ENCODE measurements around the gene ZNF76. TPM values are rescaled to one million over a fixed set of nuclear protein-coding genes. Genes with fewer than 3 reads are reported as not detected.

Gene ZNF76
- total and polyA plus RNA-seq, 2 donors (not counting 1 experiment from before 2014, with no cell fraction given) = 96.9 to 145 TPM

GRCh38 chr6:35343835-35344550, 84.5 kb downstream of the ZNF76 start:
- CTCF ChIA-PET = interaction anchor here (0.6 to 6.9 kb wide), 17 partner anchors 10 to 1206 kb away, joined by 3 to 205 read pairs (median 4); partner anchors contain the start of genes DEF6, FANCE and RPL10A
- intact Hi-C loops (cut with micrococcal nuclease) = loop anchor here (2.0 to 10.0 kb wide), 2 partner anchors 17 to 51 kb away; no protein-coding TSS in a partner anchor
- no peaks in the 10 kb centered on the region for H3K9me3 ChIP-seq (ENCODE audit: control extremely low read depth in 1 of 3, control insufficient read depth in 2 of 3, insufficient read depth in 1 of 3, low read length in 2 of 3)
- peaks cover 0 to 26% of the 10 kb centered on the region in 2 experiments for H3K36me3 ChIP-seq (replicated peaks in 1 of 2; ENCODE audit: control extremely low read depth in 1 of 2, control insufficient read depth in 1 of 2, extremely low read depth in 1 of 2, insufficient read depth in 2 of 2, low read length in 1 of 2)
- TF ChIP-seq EZH2 (IDR thresholded peaks at IDR 0.05; ENCODE audit: borderline replicate concordance, insufficient read depth, low read depth, low read length, poor library complexity, severe bottlenecking) = no peak
- TF ChIP-seq CTCF (IDR thresholded peaks at IDR 0.05) = no peak
- Mint-ChIP-seq H3K27me3 (no peaks in the 10 kb centered on the region), H3K4me3 (peak overlapping the region; percentile 99), H3K27ac (peak overlapping the region; percentile 92), H3K9me3 (ENCODE audit: insufficient read depth) (no peaks in the 10 kb centered on the region), H3K4me1 (peaks cover 57% of the 10 kb centered on the region)
- H3K4me2 ChIP-seq (replicated peaks; ENCODE audit: low read depth, low read length, poor library complexity, severe bottlenecking) = peak overlapping the region; percentile 91
- peak overlapping the region; percentile 76 for H3K9ac ChIP-seq (ENCODE audit: low read length)
- 100% methylated on average over 2 of the region's 6 CpGs for WGBS (ENCODE audit: insufficient coverage)
- H3K79me2 ChIP-seq (ENCODE audit: control insufficient read depth, insufficient read depth, low read length) = peaks cover 58% of the 10 kb centered on the region
- POLR2A ChIA-PET = interaction anchor here (1.3 to 3.0 kb wide), 2 partner anchors 105 to 124 kb away, joined by 5 to 19 read pairs; partner anchors contain the start of gene RPL10A
- peak overlapping the region; percentile 48 to 92 (median 77) for H3K4me3 ChIP-seq (ENCODE audit: control extremely low read depth in 1 of 5, extremely low read depth in 1 of 5, insufficient read depth in 1 of 5, low read depth in 2 of 5, low read length in 4 of 5)
- peaks cover 21% of the 10 kb centered on the region for H4K20me1 ChIP-seq (ENCODE audit: control insufficient read depth, insufficient read depth, low read length, poor library complexity, severe bottlenecking)
- ATAC-seq (ENCODE audit: low read depth) (no peak), DNase-seq (no peak)
- H3K27ac ChIP-seq (ENCODE audit: low read length in 2 of 2) = peak overlapping the region in 1 of 2 donors; percentile 91
- H3K27me3 ChIP-seq (replicated peaks in 1 of 4; ENCODE audit: control extremely low read depth in 1 of 4, control insufficient read depth in 3 of 4, insufficient read depth in 4 of 4, low read length in 3 of 4) = no peaks in the 10 kb centered on the region
- H3K4me1 ChIP-seq (ENCODE audit: control insufficient read depth in 2 of 2, insufficient read depth in 2 of 2, low read length in 2 of 2) = peaks cover 51 to 64% of the 10 kb centered on the region in 2 donors
- H2AFZ ChIP-seq (ENCODE audit: insufficient read depth, low read depth, low read length, poor library complexity, severe bottlenecking) = peak overlapping the region; percentile 60

Other genes with a start within 250 kb of the ZNF76 start
- gene TCP11, start 118.4 kb upstream of the ZNF76 start, total RNA-seq = not detected in 2 replicates
- not detected in 2 replicates for gene TCP11, start 118.4 kb upstream of the ZNF76 start, polyA plus RNA-seq
- not detected in 2 replicates for gene SCUBE3, start 45.8 kb upstream of the ZNF76 start, total RNA-seq
- not detected in 2 replicates for gene SCUBE3, start 45.8 kb upstream of the ZNF76 start, polyA plus RNA-seq
- gene DEF6, start 38.1 kb downstream of the ZNF76 start, total RNA-seq = 105 and 116 TPM in 2 replicates
- 159 and 172 TPM in 2 replicates for gene DEF6, start 38.1 kb downstream of the ZNF76 start, polyA plus RNA-seq
- 38.9 and 39.0 TPM in 2 replicates for gene PPARD, start 82.8 kb downstream of the ZNF76 start, total RNA-seq
- 36.7 and 37.9 TPM in 2 replicates for gene PPARD, start 82.8 kb downstream of the ZNF76 start, polyA plus RNA-seq
- gene FANCE, start 192.6 kb downstream of the ZNF76 start, total RNA-seq = 12.7 and 12.8 TPM in 2 replicates
- 7.8 and 9.2 TPM in 2 replicates for gene FANCE, start 192.6 kb downstream of the ZNF76 start, polyA plus RNA-seq
- 1,621 and 1,687 TPM in 2 replicates for gene RPL10A, start 208.7 kb downstream of the ZNF76 start, total RNA-seq
- gene RPL10A, start 208.7 kb downstream of the ZNF76 start, polyA plus RNA-seq = 2,407 and 3,150 TPM in 2 replicates
- 0.17 TPM in 2 replicates for gene TEAD3, start 237.3 kb downstream of the ZNF76 start, total RNA-seq
- gene TEAD3, start 237.3 kb downstream of the ZNF76 start, polyA plus RNA-seq = not detected in 2 replicates

Measured in B cell (primary cell).